C4-2B (cell line): ENCODE measurements around the gene TRIM25.

Experiments used
- H3K27ac ChIP-seq: fragments of 450-650 bp; 2 replicates; pipeline ENCODE4 v1.5.1; 2017
- CTCF ChIP-seq: fragments of 450-650 bp; conservative IDR thresholded peaks from 2 replicates; pipeline ENCODE4 v1.5.1; 2017; ENCODE audit warnings: mild to moderate bottlenecking
- ZFX ChIP-seq: fragments of 450-650 bp; IDR thresholded peaks from 2 replicates; pipeline ENCODE4 v1.6.1; 2017

TRIM25 gene

GRCh38 chr17:56897646-56898424 lies 16.0 kb downstream of the TRIM25 start:
- H3K27ac ChIP-seq = no peak overlapping the region
- no peak for TF ChIP-seq ZFX
- TF ChIP-seq CTCF = no peak

- no peak overlapping the region for H3K27ac ChIP-seq
- TF ChIP-seq CTCF (no peak), ZFX (no peak)
Measured at GRCh38 chr17:56896968-56897359, 16.9 kb downstream of the TRIM25 start.

DNA sequence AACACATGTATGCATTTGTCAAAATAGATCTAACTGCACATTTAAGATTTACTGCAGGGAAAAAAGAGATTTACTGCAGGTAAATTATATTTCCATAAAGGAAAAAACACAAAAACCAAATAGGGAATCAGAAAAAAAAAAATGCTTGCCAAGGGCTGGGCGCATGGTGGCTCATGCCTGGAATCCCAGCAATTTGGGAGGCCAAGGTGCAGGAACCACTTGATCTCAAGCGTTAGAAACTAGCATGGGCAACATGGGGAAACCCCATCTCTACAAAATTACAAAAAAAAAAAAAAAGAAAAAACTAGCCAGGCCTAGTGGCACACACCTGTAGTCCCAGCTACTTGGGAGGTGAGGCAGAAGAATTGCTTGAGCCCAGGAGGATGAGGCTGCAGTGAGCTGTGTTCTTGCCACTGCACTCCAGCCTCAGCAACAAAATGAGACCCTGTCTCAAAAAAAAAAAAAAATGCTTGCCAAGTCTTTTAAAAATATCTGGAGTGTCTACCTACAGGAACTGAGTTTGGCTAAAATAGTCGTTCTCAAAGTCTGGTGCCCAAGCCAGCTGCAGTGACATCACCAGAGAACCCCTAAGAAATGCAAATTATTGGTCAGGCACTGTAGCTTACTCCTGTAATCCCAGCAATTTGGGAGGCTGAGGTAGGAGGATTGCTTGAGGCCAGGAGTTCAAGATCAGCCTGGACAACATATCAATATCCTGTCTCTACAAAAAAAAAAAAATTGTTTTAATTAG lies 17.5 kb downstream of the TRIM25 start:
- no peak overlapping the region for H3K27ac ChIP-seq
- TF ChIP-seq ZFX = no peak
- no peak for TF ChIP-seq CTCF

- no peak overlapping the region for H3K27ac ChIP-seq
- no peak for TF ChIP-seq CTCF
- TF ChIP-seq ZFX = no peak
Measured at GRCh38 chr17:56894859-56895455, 18.9 kb downstream of the TRIM25 start.

DNA sequence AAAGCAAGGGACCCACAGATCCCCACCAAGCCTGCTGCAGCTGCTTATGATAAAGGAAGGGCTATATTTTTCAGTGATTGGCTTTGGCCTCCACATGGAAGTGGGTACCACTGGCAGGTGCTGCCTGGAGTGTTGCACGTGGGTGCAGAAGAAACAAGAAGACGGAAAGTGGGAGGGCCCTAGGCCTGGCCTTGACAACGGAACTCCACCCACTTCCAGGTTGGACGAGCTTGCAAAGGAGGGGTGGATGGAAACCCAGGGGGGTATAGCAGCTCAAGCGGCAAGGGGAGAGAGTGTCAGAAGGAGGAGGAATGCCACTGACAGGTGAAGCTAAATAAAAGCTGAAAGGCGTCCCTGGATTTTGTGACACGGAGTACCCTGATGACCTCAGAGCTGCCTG lies 20.3 kb downstream of the TRIM25 start:
- TF ChIP-seq CTCF (no peak), ZFX (no peak)
- no peak overlapping the region for H3K27ac ChIP-seq

DNA sequence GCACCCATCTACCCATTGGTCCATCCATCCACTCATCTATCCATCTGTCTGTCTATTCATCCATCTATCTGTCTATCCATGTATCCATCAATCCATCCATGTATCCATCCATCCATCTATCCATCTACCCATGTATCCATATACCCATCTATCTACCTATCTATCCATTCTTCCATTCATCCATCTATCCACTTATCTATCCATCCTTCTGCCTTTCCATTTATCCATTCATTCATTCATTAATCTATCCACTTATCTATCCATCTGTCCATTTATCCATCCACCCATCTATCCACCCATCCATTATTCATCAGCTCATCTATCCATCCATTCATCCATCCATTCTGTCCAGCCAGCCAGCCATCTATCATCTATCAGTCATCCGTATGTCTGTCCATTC lies 21.5 kb downstream of the TRIM25 start:
- no peak overlapping the region for H3K27ac ChIP-seq
- TF ChIP-seq CTCF (no peak), ZFX (no peak)

- H3K27ac ChIP-seq = no peak overlapping the region
- TF ChIP-seq ZFX = no peak
- no peak; the same call in 1 of the 2 replicates for TF ChIP-seq CTCF
Measured at GRCh38 chr17:56891751-56892150, 22.1 kb downstream of the TRIM25 start.
